ENCODE measurements around the gene SH3TC1.

Gene SH3TC1

GRCh38 chr4:8164194-8164565, 34.9 kb upstream of the SH3TC1 start:
- DNase-seq = no peak

- DNase-seq = no peak
These were observed 34.4 kb upstream of the SH3TC1 start for GRCh38 chr4:8164687-8165086.

- DNase-seq = no peak
These were observed 33.7 kb upstream of the SH3TC1 start for GRCh38 chr4:8165374-8165896.

DNA sequence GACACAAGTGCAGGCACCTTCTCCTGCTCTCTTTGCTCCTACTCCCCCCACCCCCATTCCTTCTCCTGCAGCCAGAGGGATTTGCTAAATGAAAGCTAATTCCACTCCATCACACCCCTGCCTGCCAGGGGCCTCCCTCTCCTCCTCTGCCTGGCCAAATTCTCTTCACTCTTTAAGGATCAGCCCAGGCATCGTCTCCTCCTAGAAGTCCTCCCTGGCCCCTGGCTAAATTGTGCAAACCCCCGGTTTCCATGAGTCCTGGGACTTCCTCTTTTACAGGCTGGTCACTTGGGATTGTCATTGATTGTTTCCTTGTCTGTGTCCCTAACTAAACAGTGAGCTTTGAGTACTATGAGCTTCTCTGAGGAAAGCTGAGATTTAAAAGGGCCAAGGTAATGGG, 31.8 kb upstream of the SH3TC1 start:
- no peak for DNase-seq

DNA sequence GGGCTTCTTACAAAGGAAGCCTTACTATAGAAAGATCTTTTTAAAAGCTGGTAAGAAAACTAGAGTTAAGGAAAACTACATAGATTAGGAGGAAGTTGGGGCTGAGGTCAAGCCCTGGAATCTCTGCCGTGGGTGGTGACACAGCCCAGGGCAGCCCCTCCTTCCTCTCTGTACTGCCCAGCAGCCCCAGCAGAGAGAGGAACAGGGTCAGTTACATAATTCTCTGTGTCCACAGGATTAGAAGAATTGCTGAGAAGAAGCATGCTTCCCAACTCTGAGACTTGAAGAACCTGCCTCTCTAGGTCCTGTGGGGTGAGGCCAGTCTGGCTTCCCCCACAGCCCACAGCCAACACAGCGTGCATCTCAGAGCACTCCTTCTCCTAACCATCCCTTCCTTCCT, 31.3 kb upstream of the SH3TC1 start:
- no peak for DNase-seq

GRCh38 chr4:8168232-8168631, 30.9 kb upstream of the SH3TC1 start:
- no peak for DNase-seq

DNA sequence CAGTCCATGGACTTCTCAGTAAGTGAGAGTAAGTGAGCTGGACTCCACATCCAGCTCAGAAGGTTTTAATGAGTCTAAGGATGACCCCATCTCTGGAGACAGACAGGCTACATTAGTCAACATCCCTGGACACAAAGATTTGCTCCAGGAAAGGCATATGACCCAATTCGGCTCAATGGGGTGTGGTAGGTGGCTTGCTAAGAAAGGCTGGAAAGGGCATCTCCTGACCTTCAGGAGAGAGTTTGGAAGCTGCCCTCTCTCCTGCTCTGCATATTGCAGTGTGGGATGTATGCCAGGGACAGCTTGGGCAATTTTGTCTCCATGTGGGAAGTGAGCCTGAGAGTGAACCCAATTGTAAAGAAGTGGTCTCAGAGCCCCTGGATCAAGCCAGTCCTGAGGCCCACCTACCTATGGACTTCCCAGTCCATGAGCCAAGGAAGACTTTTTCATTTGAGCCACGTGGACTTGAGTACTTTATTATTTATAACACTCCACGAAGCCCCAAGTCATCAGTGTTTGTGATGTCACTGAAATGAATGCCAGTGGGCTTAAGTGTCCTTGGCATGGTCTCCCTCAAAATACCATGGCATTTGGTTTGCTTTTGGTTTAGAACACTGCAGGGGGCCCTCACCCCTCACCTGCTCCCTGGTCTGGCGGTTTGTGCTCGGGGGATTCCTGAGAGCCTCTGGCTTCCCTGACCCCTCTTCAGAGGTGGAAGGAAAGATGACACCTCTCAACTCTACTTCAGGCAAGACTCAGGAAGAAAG, 30.1 kb upstream of the SH3TC1 start:
- no peak for DNase-seq

GRCh38 chr4:8169763-8170162, 29.3 kb upstream of the SH3TC1 start:
- no peak for DNase-seq

DNA sequence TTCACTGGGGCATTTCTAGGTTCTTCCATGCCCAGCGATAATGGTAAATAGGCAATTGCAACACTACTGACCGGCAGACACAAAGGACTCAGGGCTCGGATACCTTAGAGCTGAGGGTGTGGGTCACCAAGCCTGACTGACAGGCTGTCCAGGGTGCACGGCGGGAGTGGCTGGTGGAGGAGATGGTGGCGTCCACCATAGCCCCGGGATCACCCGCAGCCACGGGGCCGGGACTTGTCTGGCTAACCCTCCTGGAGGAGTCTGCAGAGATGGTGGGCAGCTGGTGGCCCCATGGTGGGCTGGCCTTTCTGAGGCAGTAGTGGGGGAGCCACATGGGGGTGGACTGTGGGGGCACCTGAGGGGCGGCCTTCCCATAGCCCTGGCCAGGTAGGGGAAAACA, 28.7 kb upstream of the SH3TC1 start:
- no peak for DNase-seq

DNA sequence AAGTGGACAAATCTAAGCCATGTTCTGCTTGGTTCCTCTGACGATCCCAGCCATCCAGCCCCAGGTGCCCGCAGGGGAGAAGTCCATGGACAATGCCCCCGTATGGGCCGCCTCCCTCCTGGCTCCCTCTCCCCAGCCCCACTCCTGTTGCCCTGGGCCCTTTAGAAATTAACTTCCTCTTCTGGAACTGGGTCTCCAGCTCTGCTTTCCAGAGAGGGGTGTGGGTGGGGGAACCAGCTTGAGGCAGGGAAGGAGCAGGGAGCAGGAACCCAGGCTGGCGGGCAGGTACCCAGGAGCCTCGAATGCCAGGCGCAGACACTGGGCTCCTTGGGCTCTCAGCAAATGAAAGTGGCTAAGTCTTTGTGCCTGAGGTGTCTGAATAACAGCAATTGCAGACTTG, 27.8 kb upstream of the SH3TC1 start:
- DNase-seq = no peak

DNA sequence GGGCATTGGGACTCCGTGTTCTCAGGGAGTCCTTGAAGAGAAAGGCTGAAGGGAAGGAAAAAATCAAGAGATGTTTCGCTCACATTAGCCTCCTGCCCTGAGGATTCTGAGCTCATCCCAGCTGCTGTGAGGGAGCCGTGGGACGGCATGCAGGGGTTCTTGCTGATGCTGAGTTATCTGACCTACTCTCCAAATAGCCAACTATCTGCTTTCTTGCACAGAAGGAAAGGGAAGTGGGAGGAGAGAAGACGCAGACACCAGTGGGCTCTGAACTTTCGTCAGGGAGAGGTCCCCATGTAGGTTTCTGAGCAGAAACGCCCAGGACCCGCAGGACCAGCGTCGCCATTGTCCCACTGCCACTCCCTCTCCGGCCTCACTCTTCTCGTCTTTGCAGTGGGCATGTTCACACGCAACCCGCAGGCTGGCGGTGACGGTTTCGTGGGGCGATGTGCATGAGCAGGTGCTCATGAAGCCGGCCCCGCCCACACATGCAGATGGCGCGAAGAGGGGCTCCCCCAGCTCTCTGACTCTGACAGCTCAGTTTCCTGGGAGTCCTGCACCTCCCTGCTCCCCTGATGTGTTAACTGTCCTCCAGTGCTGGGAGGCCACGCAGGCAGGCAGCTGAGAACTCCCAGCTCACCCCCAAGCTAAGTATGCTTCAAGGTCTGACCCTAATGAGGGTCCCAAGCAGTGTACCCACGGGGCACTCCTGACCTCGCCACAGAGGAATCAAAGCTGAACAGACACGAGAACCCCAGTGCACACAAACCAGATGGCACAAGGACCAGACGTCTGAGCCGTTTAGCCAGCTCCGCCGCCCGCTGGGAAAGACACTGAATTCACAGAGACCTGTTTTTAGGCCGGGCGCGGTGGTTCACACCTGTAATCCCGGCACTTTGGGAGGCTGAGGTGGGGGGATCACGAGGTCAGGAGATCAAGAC, 26.8 kb upstream of the SH3TC1 start:
- no peak for DNase-seq

DNA sequence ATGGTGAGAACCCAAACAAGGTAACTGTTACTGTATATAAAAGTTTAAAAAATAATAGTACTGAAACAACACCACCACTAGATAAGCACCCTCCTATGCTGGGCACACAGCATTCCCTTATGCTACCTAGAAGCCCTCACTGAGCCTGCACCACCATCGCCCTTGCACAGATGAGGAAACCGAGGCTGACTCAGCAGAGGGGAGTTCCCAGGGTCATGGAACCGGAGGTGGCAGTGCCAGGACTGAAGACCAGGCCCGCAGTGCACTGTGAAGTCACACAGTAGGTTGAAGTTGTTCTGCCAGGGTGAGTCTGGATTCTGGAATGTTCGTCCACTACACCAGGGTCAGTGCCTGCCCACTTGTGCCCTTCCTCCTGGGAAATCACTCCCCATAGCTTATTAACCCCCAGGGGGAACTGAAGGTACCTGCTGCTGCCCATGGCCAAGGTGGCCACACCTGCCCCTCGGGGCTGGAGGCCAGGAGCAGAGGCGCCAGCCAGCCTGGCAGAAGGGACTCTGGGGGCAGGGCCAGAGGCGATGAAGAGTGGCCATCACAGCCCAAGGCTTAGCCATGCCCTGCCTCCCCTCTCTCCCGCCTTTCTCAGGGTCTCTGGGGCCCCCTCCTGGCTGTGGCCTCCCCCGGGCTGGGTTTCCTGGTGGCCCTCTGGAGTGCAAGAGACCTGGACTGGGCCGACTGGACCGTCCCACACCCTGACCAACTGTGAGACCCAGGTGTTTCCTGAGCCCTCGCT, 25.4 kb upstream of the SH3TC1 start:
- no peak for DNase-seq

DNA sequence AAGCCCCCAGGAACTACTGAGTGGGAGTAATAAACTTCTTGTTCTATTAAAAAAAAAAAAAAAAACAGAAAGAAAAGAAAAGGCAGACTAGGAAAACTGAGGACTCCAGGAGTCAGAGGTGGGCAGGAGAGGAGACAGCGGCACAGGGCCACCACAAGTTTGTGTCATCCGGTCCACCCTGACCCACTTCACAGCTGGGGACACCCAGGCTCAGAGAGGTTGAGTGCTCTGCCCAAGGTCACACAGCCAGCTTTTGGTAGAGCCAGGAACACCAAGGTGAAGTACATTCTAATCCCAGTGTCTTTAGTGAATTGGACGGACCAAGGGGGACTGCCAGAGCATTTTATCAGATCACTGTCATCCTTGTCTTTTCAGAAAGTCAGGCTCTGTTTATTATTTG, 24.1 kb upstream of the SH3TC1 start:
- no peak for DNase-seq

GRCh38 chr4:8175686-8176085, 23.4 kb upstream of the SH3TC1 start:
- no peak for DNase-seq

DNA sequence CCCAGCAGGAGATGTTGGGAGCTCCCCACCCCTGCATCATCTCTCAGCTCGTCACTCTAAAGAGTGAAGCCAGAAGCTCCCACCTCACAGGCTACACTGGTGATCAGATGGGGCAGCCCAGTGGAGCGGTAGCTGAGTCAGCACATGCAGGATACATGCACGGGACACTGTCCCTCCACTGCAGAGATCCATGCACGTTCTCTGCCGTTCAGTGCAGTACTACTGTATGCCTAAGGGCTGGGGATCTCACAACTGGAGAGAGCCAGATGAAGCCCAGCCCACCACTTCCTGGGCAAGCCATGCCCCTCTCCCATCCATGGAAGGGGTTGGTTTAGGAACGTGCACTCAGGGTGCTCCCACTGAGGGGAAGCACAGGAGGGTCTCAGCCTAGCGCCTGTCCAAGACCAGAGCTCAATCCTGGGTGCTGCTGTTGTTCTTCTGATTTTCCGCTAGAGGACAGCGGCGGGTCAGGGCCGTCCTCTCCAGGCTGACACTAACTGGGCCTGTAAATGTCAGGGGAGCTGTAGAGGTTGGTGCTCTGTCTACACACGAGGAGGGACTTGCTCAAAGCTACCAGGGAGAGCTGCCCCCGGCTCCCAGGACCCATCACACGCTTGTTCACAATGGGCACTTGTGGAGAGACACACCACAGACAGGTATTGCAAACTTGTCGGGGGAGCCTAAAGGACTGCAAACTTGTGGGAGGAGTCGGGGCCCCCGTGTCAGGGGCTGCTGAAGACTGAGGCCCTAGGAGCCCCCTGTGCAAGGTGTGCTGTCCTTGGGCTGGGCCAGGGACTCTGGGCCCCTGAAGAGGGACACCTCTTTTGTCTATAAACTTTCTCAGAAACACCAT, 22.3 kb upstream of the SH3TC1 start:
- DNase-seq = no peak

DNA sequence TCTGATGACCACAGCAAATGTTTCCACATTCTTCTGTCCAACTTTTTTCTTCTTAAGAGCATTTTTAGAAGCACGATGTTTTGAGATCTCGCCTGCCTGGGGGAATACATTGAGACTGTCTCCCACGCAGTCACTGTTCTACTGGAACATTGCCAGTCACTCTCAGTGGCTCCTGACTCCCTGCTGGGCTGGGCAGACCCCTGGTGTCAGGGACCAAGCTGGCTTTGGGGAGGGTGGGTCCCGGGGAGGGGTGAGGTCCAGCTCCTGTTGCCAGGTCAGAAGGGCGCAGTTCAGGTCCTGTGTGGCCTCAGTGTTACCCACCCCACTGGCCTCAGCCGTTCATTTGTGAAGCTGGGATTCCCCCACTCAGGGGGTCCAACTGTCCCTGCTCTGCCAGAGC, 21.5 kb upstream of the SH3TC1 start:
- no peak for DNase-seq

DNA sequence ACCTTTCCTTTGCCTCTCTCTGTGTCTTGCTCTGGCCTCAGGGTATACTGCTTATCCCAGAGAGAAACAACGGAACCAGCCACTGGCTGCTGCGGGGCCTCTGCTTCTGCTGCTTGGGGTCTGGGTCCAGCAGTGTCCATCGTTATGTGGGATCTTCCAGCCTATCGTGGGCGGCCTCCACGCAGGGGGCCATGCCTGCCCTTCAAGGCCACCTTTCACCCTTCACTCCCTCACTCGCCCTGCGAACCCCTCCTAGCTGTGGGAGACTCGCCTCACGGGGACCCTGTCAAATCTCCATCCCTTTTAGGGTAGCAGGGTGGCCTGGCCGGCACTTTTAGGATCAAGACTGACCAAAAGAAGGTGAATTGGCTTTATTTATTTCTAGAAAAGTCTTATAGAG, 21.1 kb upstream of the SH3TC1 start:
- DNase-seq = no peak

DNA sequence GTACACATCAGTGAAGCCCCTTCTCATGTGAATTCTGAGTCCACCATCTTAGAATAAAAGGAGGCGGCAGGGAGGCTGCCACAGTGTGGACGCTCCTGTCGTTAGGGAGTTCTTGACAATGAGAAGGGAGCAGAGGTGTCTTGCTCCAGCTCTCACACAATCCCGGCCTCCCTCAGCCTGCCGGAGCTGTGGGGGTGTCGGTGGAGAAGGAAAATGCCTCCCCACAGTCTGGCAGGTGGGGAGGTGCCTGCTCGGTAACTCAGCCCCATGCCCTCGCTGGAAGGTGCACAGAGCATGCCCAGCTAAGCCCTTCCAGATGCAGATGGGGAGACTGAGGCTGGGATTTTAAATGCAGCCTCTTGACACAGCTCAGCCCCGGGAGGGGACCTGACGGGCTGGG, 20.0 kb upstream of the SH3TC1 start:
- no peak for DNase-seq

- no peak for DNase-seq
These were observed 19.3 kb upstream of the SH3TC1 start for GRCh38 chr4:8179771-8180170.

GRCh38 chr4:8180310-8181093, 18.6 kb upstream of the SH3TC1 start:
- DNase-seq = no peak

GRCh38 chr4:8181119-8181518, 18.0 kb upstream of the SH3TC1 start:
- DNase-seq = no peak

Measured in effector CD8-positive, alpha-beta T cell (primary cell).